GM21619 (cell line): Measurements from ENCODE around the gene PTPRT.

Source experiments
- ATAC-seq: cut with Tn5 transposase; IDR thresholded peaks from one replicate; pipeline ENCODE4 v1.9.1; 2021; ENCODE audit not compliant: unreplicated experiment

Gene PTPRT

GRCh38 chr20:42576167-42576566 is 613.5 kb downstream of the PTPRT start:
- no peak for ATAC-seq

GRCh38 chr20:42572320-42573016 is 617.2 kb downstream of the PTPRT start:
- ATAC-seq, result no peak

- ATAC-seq, result no peak
These were observed 622.3 kb downstream of the PTPRT start for GRCh38 chr20:42567409-42567808.

- ATAC-seq, result no peak
These were observed 624.3 kb downstream of the PTPRT start for GRCh38 chr20:42565235-42565995.

GRCh38 chr20:42559665-42560064 is 630.0 kb downstream of the PTPRT start:
- no peak for ATAC-seq

GRCh38 chr20:42556575-42556974 is 633.1 kb downstream of the PTPRT start:
- ATAC-seq, result no peak

GRCh38 chr20:42553374-42553773 is 636.3 kb downstream of the PTPRT start:
- ATAC-seq, result no peak

GRCh38 chr20:42549496-42549895 is 640.2 kb downstream of the PTPRT start:
- no peak for ATAC-seq

GRCh38 chr20:42544926-42545325 is 644.8 kb downstream of the PTPRT start:
- no peak for ATAC-seq

- ATAC-seq, result no peak
These were observed 656.9 kb downstream of the PTPRT start for GRCh38 chr20:42532831-42533230.

- ATAC-seq, result no peak
These were observed 658.2 kb downstream of the PTPRT start for GRCh38 chr20:42531508-42531961.

GRCh38 chr20:42530855-42531448 is 658.8 kb downstream of the PTPRT start:
- no peak for ATAC-seq

- ATAC-seq, result no peak
These were observed 659.5 kb downstream of the PTPRT start for GRCh38 chr20:42530191-42530590.

- no peak for ATAC-seq
These were observed 665.6 kb downstream of the PTPRT start for GRCh38 chr20:42524058-42524457.

- ATAC-seq, result no peak
These were observed 673.0 kb downstream of the PTPRT start for GRCh38 chr20:42516692-42517091.

GRCh38 chr20:42510686-42511085 is 679.0 kb downstream of the PTPRT start:
- no peak for ATAC-seq

- ATAC-seq, result no peak
These were observed 681.8 kb downstream of the PTPRT start for GRCh38 chr20:42507874-42508273.

GRCh38 chr20:42506397-42506796 is 683.3 kb downstream of the PTPRT start:
- no peak for ATAC-seq

GRCh38 chr20:42502591-42502990 is 687.1 kb downstream of the PTPRT start:
- ATAC-seq, result no peak

- no peak for ATAC-seq
These were observed 693.1 kb downstream of the PTPRT start for GRCh38 chr20:42496595-42496994.

GRCh38 chr20:42494290-42494689 is 695.4 kb downstream of the PTPRT start:
- ATAC-seq, result no peak

GRCh38 chr20:42493001-42493400 is 696.7 kb downstream of the PTPRT start:
- no peak for ATAC-seq
